ENCODE results near the gene TMEM132C.

GRCh38 chr12:128672893-128673292, 405.9 kb downstream of the TMEM132C start:
- TF ChIP-seq, protein P1, sequence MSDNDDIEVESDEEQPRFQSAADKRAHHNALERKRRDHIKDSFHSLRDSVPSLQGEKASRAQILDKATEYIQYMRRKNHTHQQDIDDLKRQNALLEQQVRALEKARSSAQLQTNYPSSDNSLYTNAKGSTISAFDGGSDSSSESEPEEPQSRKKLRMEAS (IDR thresholded peaks at IDR 0.05), result no peak
- TF ChIP-seq ZNF274 (IDR thresholded peaks at IDR 0.05; ENCODE audit: borderline replicate concordance, extremely low read depth, low read length) (no peak), POLR2A (IDR thresholded peaks at IDR 0.05; ENCODE audit: control extremely low read depth in 1 of 2, low read depth in 2 of 2, low read length in 2 of 2) (no peak), CTCF (IDR thresholded peaks at IDR 0.05; ENCODE audit: control extremely low read depth in 1 of 3, insufficient read depth in 1 of 3, low read depth in 1 of 3, low read length in 3 of 3) (no peak), EGR1 (IDR thresholded peaks at IDR 0.05; ENCODE audit: borderline replicate concordance, low read depth, low read length) (no peak), RXRA (IDR thresholded peaks at IDR 0.05; ENCODE audit: insufficient read depth, low read depth, low read length) (no peak), EZH2 (IDR thresholded peaks at IDR 0.05; ENCODE audit: low read depth, low read length, severe bottlenecking) (no peak), RFX5 (IDR thresholded peaks at IDR 0.05; ENCODE audit: borderline replicate concordance, low read depth, low read length) (no peak), SAP30 (IDR thresholded peaks at IDR 0.05; ENCODE audit: insufficient read depth, insufficient replicate concordance, low read length) (no peak), FOSL1 (IDR thresholded peaks at IDR 0.05; ENCODE audit: insufficient read depth, low read depth, low read length) (no peak), SP1 (IDR thresholded peaks at IDR 0.05; ENCODE audit: low read depth, low read length) (no peak), CBX5 (IDR thresholded peaks at IDR 0.05; ENCODE audit: low read depth, low read length) (no peak), CREB1 (IDR thresholded peaks at IDR 0.05) (no peak)
